ENCODE data around the gene GAP43. TPM values are rescaled to one million over a fixed set of nuclear protein-coding genes. Genes with fewer than 3 reads are reported as not detected.

GAP43 gene
- total RNA-seq, 2 donors from 2014 or later = 0.54 to 1.8 TPM

- Histone ChIP-seq H3K9me3 (no peaks in the 10 kb centered on the region), H3K4me1 (no peaks in the 10 kb centered on the region), H3K9ac (ENCODE audit: low read depth in 2 of 2, low read length in 2 of 2) (no peak overlapping the region), H3K27ac (no peak overlapping the region), H3K36me3 (no peaks in the 10 kb centered on the region), H3K27me3 (no peaks in the 10 kb centered on the region), H3K4me3 (no peak overlapping the region)
- no peak for TF ChIP-seq CTCF (IDR thresholded peaks at IDR 0.05)
- intact Hi-C loops (cut with DNase I) = no loop called here
- DNase-seq = no peak
These were observed 143.5 kb downstream of the GAP43 start for GRCh38 chr3:115766587-115767482.

- TF ChIP-seq CTCF (IDR thresholded peaks at IDR 0.05) = no peak
- H3K27ac ChIP-seq = no peak overlapping the region
- H3K36me3 ChIP-seq = no peaks in the 10 kb centered on the region
- DNase-seq = no peak
- H3K9ac ChIP-seq (ENCODE audit: low read depth in 2 of 2, low read length in 2 of 2) = no peak overlapping the region
- H3K9me3 ChIP-seq = no peaks in the 10 kb centered on the region
- no peaks in the 10 kb centered on the region for H3K27me3 ChIP-seq
- no peak overlapping the region for H3K4me3 ChIP-seq
- intact Hi-C loops (cut with DNase I) = no loop called here
- no peaks in the 10 kb centered on the region for H3K4me1 ChIP-seq
These were observed 145.4 kb downstream of the GAP43 start for GRCh38 chr3:115768661-115769060.

Measured in colonic mucosa (tissue), 4 donors.